ENCODE results near the gene NFATC1.

The NFATC1 gene

DNA sequence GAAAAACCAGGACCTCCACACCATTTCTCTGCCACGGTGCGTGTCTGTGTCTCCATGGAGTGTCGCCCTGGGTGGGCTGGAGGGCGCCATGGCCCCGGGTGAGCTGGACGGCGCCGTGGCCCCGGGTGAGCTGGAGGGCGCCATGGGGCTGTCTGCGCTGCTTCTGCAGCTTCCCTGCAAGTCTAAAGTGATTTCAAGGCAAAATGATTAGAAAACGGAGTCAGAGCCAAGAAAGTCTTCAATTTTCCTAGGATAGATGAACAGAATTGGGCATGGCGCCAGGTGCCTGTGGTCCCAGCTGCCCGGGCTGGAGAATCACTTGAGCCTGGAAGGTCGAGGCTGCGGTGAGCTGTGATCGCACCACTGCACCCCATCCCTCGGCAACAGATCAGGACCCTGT lies 27.7 kb upstream of the NFATC1 start:
- no peaks in the 10 kb centered on the region for H3K4me1 ChIP-seq
- H3K27ac ChIP-seq = no peak overlapping the region
- TF ChIP-seq, protein P1, sequence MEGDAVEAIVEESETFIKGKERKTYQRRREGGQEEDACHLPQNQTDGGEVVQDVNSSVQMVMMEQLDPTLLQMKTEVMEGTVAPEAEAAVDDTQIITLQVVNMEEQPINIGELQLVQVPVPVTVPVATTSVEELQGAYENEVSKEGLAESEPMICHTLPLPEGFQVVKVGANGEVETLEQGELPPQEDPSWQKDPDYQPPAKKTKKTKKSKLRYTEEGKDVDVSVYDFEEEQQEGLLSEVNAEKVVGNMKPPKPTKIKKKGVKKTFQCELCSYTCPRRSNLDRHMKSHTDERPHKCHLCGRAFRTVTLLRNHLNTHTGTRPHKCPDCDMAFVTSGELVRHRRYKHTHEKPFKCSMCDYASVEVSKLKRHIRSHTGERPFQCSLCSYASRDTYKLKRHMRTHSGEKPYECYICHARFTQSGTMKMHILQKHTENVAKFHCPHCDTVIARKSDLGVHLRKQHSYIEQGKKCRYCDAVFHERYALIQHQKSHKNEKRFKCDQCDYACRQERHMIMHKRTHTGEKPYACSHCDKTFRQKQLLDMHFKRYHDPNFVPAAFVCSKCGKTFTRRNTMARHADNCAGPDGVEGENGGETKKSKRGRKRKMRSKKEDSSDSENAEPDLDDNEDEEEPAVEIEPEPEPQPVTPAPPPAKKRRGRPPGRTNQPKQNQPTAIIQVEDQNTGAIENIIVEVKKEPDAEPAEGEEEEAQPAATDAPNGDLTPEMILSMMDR (IDR thresholded peaks at IDR 0.05) = no peak
- no peaks in the 10 kb centered on the region for H3K79me2 ChIP-seq
- H3K4me2 ChIP-seq (ENCODE audit: low read length) = no peak overlapping the region
- no peaks in the 10 kb centered on the region for H3K27me3 ChIP-seq (ENCODE audit: control insufficient read depth, insufficient read depth, low read length)
- H3K9ac ChIP-seq = no peak overlapping the region
- no peaks in the 10 kb centered on the region for H3K9me3 ChIP-seq (ENCODE audit: control insufficient read depth, low read length)
- H2AFZ ChIP-seq = no peak overlapping the region
- H3K36me3 ChIP-seq (ENCODE audit: control insufficient read depth, insufficient read depth, low read length) = no peaks in the 10 kb centered on the region
- H3K4me3 ChIP-seq (ENCODE audit: low read depth, low read length) = no peak overlapping the region

DNA sequence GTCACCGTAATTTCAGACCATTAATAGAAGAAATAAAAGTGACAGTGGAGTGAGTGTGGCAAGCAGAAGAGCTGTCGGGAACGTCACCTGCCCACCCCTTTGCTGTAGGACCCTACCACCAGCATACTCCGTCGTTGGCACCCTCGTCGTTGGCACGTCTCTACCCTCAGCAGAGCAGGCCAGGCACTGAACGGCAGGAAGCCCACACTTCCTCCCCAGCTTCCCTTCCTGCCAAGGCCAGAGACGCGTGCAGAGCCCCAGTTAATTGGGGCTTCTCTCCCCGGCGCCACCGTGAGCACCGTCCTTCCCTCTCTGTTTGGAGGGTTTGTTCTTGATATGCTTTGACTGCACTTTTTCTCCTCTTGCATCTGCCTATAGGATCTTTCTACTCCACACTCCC lies 27.0 kb upstream of the NFATC1 start:
- no peaks in the 10 kb centered on the region for H3K9me3 ChIP-seq (ENCODE audit: control insufficient read depth, low read length)
- H3K9ac ChIP-seq = no peak overlapping the region
- no peaks in the 10 kb centered on the region for H3K4me1 ChIP-seq
- TF ChIP-seq, protein P1 (IDR thresholded peaks at IDR 0.05) = no peak
- H2AFZ ChIP-seq = no peak overlapping the region
- H3K36me3 ChIP-seq (ENCODE audit: control insufficient read depth, insufficient read depth, low read length) = no peaks in the 10 kb centered on the region
- H3K79me2 ChIP-seq = no peaks in the 10 kb centered on the region
- H3K27ac ChIP-seq = no peak overlapping the region
- no peak overlapping the region for H3K4me2 ChIP-seq (ENCODE audit: low read length)
- no peaks in the 10 kb centered on the region for H3K27me3 ChIP-seq (ENCODE audit: control insufficient read depth, insufficient read depth, low read length)
- no peak overlapping the region for H3K4me3 ChIP-seq (ENCODE audit: low read depth, low read length)

DNA sequence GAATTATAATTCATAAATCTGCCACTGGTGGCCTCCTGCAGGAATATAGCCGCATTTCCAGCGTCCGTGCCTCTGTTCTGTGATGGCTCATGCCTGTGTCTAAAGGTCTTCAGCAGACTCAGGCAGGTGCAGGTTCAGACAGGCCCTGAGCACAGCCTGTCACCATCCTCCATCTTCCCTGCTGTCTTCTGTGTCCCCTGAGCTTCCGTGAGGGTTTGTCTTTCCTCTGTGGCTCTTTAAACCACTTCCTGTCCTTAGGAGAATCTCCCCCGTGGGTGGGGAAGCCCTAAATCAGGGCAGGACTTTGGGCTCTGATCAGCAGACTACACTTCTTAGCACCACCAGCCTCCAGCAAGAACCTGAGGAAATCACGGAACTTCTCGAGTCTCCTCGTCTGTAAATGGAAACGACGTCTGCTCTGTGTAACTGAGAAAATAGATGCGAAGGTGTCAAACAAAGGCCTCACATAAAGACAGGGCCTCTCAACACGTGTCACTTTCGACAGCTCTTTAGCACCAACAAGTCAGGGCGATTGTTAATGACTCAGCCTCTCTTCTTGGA lies 24.1 kb upstream of the NFATC1 start:
- TF ChIP-seq, protein P1 (IDR thresholded peaks at IDR 0.05) = no peak
- no peak overlapping the region for H3K4me3 ChIP-seq (ENCODE audit: low read depth, low read length)
- no peak overlapping the region for H3K4me2 ChIP-seq (ENCODE audit: low read length)
- H3K36me3 ChIP-seq (ENCODE audit: control insufficient read depth, insufficient read depth, low read length) = no peaks in the 10 kb centered on the region
- H3K9ac ChIP-seq = no peak overlapping the region
- H3K4me1 ChIP-seq = no peaks in the 10 kb centered on the region
- no peak overlapping the region for H2AFZ ChIP-seq
- H3K9me3 ChIP-seq (ENCODE audit: control insufficient read depth, low read length) = no peaks in the 10 kb centered on the region
- H3K27me3 ChIP-seq (ENCODE audit: control insufficient read depth, insufficient read depth, low read length) = no peaks in the 10 kb centered on the region
- H3K79me2 ChIP-seq = no peaks in the 10 kb centered on the region
- H3K27ac ChIP-seq = no peak overlapping the region

DNA sequence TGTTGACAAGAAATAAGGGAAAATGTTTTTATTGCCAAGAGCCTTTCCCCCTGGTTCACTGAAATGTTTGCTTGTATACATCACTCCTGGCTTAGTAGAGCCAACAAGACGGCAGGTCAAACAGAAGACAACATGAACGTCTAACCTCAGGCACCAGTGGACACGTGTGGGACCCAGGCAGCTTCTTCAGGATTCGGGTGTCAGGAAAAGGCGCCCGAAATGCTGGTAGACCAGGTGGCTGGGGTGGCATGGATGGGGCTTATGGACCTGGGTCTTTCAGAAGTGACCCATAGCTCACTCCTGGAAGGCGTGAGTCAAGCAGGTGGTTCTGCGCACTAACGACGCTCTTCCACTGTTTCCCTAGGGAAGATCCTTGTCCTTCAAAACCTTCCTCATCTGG lies 23.3 kb upstream of the NFATC1 start:
- H3K9me3 ChIP-seq (ENCODE audit: control insufficient read depth, low read length) = no peaks in the 10 kb centered on the region
- H3K4me1 ChIP-seq = no peaks in the 10 kb centered on the region
- no peak overlapping the region for H2AFZ ChIP-seq
- TF ChIP-seq, protein P1 (IDR thresholded peaks at IDR 0.05) = no peak
- H3K79me2 ChIP-seq = no peaks in the 10 kb centered on the region
- H3K4me2 ChIP-seq (ENCODE audit: low read length) = no peak overlapping the region
- no peak overlapping the region for H3K4me3 ChIP-seq (ENCODE audit: low read depth, low read length)
- no peaks in the 10 kb centered on the region for H3K36me3 ChIP-seq (ENCODE audit: control insufficient read depth, insufficient read depth, low read length)
- no peak overlapping the region for H3K27ac ChIP-seq
- no peak overlapping the region for H3K9ac ChIP-seq
- H3K27me3 ChIP-seq (ENCODE audit: control insufficient read depth, insufficient read depth, low read length) = no peaks in the 10 kb centered on the region

DNA sequence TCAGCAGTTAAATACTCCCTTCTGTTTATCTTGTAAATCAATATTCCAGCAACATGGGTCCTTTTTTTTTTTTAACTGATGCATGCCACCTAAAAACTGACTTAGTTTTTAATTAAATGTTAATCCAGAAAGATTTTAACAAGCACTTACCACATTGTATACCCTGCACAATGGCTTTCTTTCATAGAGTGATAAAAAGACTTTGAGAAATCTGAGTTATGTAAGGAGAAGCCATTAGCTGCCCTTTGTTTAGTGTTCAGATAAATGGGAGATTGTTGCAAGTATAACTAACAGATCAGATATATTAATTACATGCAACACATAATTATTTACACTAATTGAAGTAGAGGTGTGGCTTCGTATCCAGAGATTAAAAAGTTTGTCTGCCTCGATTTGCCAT lies 22.7 kb upstream of the NFATC1 start:
- TF ChIP-seq, protein P1 (IDR thresholded peaks at IDR 0.05) = no peak
- H3K9me3 ChIP-seq (ENCODE audit: control insufficient read depth, low read length) = no peaks in the 10 kb centered on the region
- H3K27ac ChIP-seq = no peak overlapping the region
- H3K4me2 ChIP-seq (ENCODE audit: low read length) = no peak overlapping the region
- H3K27me3 ChIP-seq (ENCODE audit: control insufficient read depth, insufficient read depth, low read length) = no peaks in the 10 kb centered on the region
- H3K4me1 ChIP-seq = no peaks in the 10 kb centered on the region
- H2AFZ ChIP-seq = no peak overlapping the region
- no peak overlapping the region for H3K4me3 ChIP-seq (ENCODE audit: low read depth, low read length)
- no peak overlapping the region for H3K9ac ChIP-seq
- no peaks in the 10 kb centered on the region for H3K79me2 ChIP-seq
- no peaks in the 10 kb centered on the region for H3K36me3 ChIP-seq (ENCODE audit: control insufficient read depth, insufficient read depth, low read length)

All from parathyroid adenoma (tissue), 2 donors.